ENCODE data around the gene AQP2. TPM values are rescaled to one million over a fixed set of nuclear protein-coding genes. Genes with fewer than 3 reads are reported as not detected.

The AQP2 gene
- polyA plus RNA-seq, 1 donor: 0.01 TPM

GRCh38 chr12:49970658-49971057, 20.1 kb downstream of the AQP2 start:
- no peak for DNase-seq
- Histone ChIP-seq H3K27ac (ENCODE audit: low read length) (no peak overlapping the region), H3K27me3 (ENCODE audit: control insufficient read depth, insufficient read depth, low read length) (peaks cover 39% of the 10 kb centered on the region), H3K4me3 (ENCODE audit: low read length) (no peak overlapping the region), H3K4me1 (ENCODE audit: control insufficient read depth, insufficient read depth, low read length) (peaks cover 31% of the 10 kb centered on the region), H3K9me3 (ENCODE audit: control insufficient read depth, low read depth, low read length) (peaks cover 4% of the 10 kb centered on the region), H3K36me3 (ENCODE audit: control insufficient read depth, insufficient read depth, low read length) (no peaks in the 10 kb centered on the region)
- WGBS (ENCODE audit: insufficient coverage, low lambda C conversion rate): 77% methylated on average over 4 of the region's 10 CpGs

- peaks cover 37% of the 10 kb centered on the region for H3K27me3 ChIP-seq (ENCODE audit: control insufficient read depth, insufficient read depth, low read length)
- DNase-seq: no peak
- H3K27ac ChIP-seq (ENCODE audit: low read length): no peak overlapping the region
- no CpG with 5 or more reads among the region's 6 CpGs for WGBS (ENCODE audit: insufficient coverage, low lambda C conversion rate)
- peaks cover 4% of the 10 kb centered on the region for H3K9me3 ChIP-seq (ENCODE audit: control insufficient read depth, low read depth, low read length)
- H3K4me3 ChIP-seq (ENCODE audit: low read length): no peak overlapping the region
- H3K4me1 ChIP-seq (ENCODE audit: control insufficient read depth, insufficient read depth, low read length): peaks cover 31% of the 10 kb centered on the region
- H3K36me3 ChIP-seq (ENCODE audit: control insufficient read depth, insufficient read depth, low read length): no peaks in the 10 kb centered on the region
Measured at GRCh38 chr12:49971141-49971540, 20.6 kb downstream of the AQP2 start.

- no CpG with 5 or more reads among the region's 9 CpGs for WGBS (ENCODE audit: insufficient coverage, low lambda C conversion rate)
- Histone ChIP-seq H3K4me3 (ENCODE audit: low read length) (no peak overlapping the region), H3K4me1 (ENCODE audit: control insufficient read depth, insufficient read depth, low read length) (peaks cover 29% of the 10 kb centered on the region), H3K9me3 (ENCODE audit: control insufficient read depth, low read depth, low read length) (peaks cover 4% of the 10 kb centered on the region), H3K27me3 (ENCODE audit: control insufficient read depth, insufficient read depth, low read length) (peaks cover 30% of the 10 kb centered on the region), H3K27ac (ENCODE audit: low read length) (no peak overlapping the region), H3K36me3 (ENCODE audit: control insufficient read depth, insufficient read depth, low read length) (no peaks in the 10 kb centered on the region)
- DNase-seq: no peak
Measured at GRCh38 chr12:49972129-49972528, 21.6 kb downstream of the AQP2 start.

- H3K27ac ChIP-seq (ENCODE audit: low read length): no peak within 1 kb of the TSS
- peaks cover 24% of the 10 kb centered on the region for H3K4me1 ChIP-seq (ENCODE audit: control insufficient read depth, insufficient read depth, low read length)
- no peak within 1 kb of the TSS for H3K4me3 ChIP-seq (ENCODE audit: low read length)
- no peak for DNase-seq
- peaks cover 4% of the 10 kb centered on the region for H3K9me3 ChIP-seq (ENCODE audit: control insufficient read depth, low read depth, low read length)
- H3K36me3 ChIP-seq (ENCODE audit: control insufficient read depth, insufficient read depth, low read length): no peaks in the 10 kb centered on the region
- no CpG with 5 or more reads among the region's 18 CpGs for WGBS (ENCODE audit: insufficient coverage, low lambda C conversion rate)
- peaks cover 27% of the 10 kb centered on the region for H3K27me3 ChIP-seq (ENCODE audit: control insufficient read depth, insufficient read depth, low read length)
Measured at GRCh38 chr12:49972641-49973360, 22.3 kb downstream of the AQP2 start, which contains the start of gene AQP6. TSS of gene AQP6 (plus strand) at chr12:49972947. CDS start at chr12:49973174, 227 bp downstream.

DNA sequence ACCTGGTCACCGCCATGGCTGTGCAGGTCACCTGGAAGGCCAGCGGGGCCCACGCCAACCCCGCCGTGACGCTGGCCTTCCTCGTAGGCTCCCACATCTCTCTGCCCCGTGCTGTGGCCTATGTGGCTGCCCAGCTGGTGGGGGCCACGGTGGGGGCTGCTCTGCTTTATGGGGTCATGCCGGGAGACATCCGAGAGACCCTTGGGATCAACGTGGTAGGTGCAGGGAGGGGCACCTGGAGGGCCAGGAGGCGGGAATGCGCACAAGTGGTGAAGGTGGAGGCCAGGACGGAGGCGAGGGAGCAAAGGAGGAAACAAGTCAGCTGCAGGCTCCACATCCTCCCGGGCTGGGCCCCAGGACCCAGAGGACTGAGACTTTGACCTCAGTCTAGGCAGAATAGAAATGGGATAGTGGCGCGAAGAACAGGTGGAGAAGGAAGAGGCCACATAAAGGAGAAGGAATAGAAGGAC, 22.9 kb downstream of the AQP2 start:
- H3K27me3 ChIP-seq (ENCODE audit: control insufficient read depth, insufficient read depth, low read length): peaks cover 23% of the 10 kb centered on the region
- DNase-seq: peak in 1 of 2 donors; percentile 76
- H3K4me1 ChIP-seq (ENCODE audit: control insufficient read depth, insufficient read depth, low read length): peaks cover 24% of the 10 kb centered on the region
- no peak overlapping the region for H3K4me3 ChIP-seq (ENCODE audit: low read length)
- no peaks in the 10 kb centered on the region for H3K36me3 ChIP-seq (ENCODE audit: control insufficient read depth, insufficient read depth, low read length)
- WGBS (ENCODE audit: insufficient coverage, low lambda C conversion rate): 44% methylated on average over 2 of the region's 19 CpGs
- peaks cover 4% of the 10 kb centered on the region for H3K9me3 ChIP-seq (ENCODE audit: control insufficient read depth, low read depth, low read length)
- H3K27ac ChIP-seq (ENCODE audit: low read length): no peak overlapping the region

DNA sequence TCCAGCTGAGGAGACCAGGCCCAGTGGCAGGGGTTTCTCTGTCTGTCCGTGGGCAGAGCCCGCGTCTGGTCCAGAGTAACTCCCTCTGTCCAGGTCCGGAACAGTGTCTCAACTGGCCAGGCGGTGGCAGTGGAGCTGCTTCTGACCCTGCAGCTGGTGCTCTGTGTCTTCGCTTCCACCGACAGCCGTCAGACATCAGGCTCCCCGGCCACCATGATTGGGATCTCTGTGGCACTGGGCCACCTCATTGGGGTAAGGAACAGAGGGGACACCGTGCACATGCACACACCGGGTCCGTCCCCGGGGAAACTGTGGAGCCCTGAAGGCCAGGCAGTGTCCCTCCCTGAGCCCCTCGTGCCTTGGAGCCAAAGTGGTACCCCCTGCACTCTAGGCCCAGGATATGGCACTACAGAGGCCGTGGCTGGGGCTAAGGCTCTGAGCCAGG, 23.7 kb downstream of the AQP2 start:
- peaks cover 4% of the 10 kb centered on the region for H3K9me3 ChIP-seq (ENCODE audit: control insufficient read depth, low read depth, low read length)
- H3K27me3 ChIP-seq (ENCODE audit: control insufficient read depth, insufficient read depth, low read length): peaks cover 15% of the 10 kb centered on the region
- DNase-seq: peak in 1 of 2 donors; percentile 50
- WGBS (ENCODE audit: insufficient coverage, low lambda C conversion rate): no CpG with 5 or more reads among the region's 15 CpGs
- H3K36me3 ChIP-seq (ENCODE audit: control insufficient read depth, insufficient read depth, low read length): no peaks in the 10 kb centered on the region
- no peak overlapping the region for H3K27ac ChIP-seq (ENCODE audit: low read length)
- H3K4me3 ChIP-seq (ENCODE audit: low read length): no peak overlapping the region
- H3K4me1 ChIP-seq (ENCODE audit: control insufficient read depth, insufficient read depth, low read length): peaks cover 24% of the 10 kb centered on the region

- WGBS (ENCODE audit: insufficient coverage, low lambda C conversion rate): no CpG with 5 or more reads among the region's 8 CpGs
- Histone ChIP-seq H3K4me3 (ENCODE audit: low read length) (no peak overlapping the region), H3K27me3 (ENCODE audit: control insufficient read depth, insufficient read depth, low read length) (peaks cover 15% of the 10 kb centered on the region), H3K9me3 (ENCODE audit: control insufficient read depth, low read depth, low read length) (peaks cover 4% of the 10 kb centered on the region), H3K4me1 (ENCODE audit: control insufficient read depth, insufficient read depth, low read length) (peaks cover 24% of the 10 kb centered on the region), H3K36me3 (ENCODE audit: control insufficient read depth, insufficient read depth, low read length) (no peaks in the 10 kb centered on the region), H3K27ac (ENCODE audit: low read length) (no peak overlapping the region)
- no peak for DNase-seq
Measured at GRCh38 chr12:49974677-49975317, 24.3 kb downstream of the AQP2 start.

GRCh38 chr12:49975318-49975761, 24.8 kb downstream of the AQP2 start:
- no peak overlapping the region for H3K27ac ChIP-seq (ENCODE audit: low read length)
- DNase-seq: peak in 1 of 2 donors; percentile 50
- H3K36me3 ChIP-seq (ENCODE audit: control insufficient read depth, insufficient read depth, low read length): no peaks in the 10 kb centered on the region
- no CpG with 5 or more reads among the region's 17 CpGs for WGBS (ENCODE audit: insufficient coverage, low lambda C conversion rate)
- peaks cover 11% of the 10 kb centered on the region for H3K27me3 ChIP-seq (ENCODE audit: control insufficient read depth, insufficient read depth, low read length)
- no peak overlapping the region for H3K4me3 ChIP-seq (ENCODE audit: low read length)
- H3K4me1 ChIP-seq (ENCODE audit: control insufficient read depth, insufficient read depth, low read length): peaks cover 24% of the 10 kb centered on the region
- H3K9me3 ChIP-seq (ENCODE audit: control insufficient read depth, low read depth, low read length): peaks cover 4% of the 10 kb centered on the region

DNA sequence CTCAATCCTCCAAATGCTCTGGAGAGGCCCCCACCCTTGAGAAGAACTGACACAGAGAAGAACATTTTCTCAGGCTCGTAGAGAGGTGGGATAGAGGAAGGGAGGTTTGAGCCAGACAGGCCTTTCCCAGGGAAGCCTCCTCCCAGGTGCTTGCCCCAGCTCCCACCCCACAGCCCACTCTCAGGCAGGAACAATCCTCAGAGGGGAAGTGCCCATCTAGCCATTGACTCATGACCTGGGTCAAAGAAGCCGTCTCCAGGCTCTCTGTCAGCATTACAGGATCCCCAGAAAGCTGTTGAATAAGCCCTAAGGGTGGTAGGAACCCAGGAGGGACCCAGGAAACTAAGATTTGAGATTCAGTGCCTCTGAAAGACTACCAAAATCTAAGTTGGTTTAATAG, 26.0 kb downstream of the AQP2 start:
- peaks cover 24% of the 10 kb centered on the region for H3K4me1 ChIP-seq (ENCODE audit: control insufficient read depth, insufficient read depth, low read length)
- no peak overlapping the region for H3K27ac ChIP-seq (ENCODE audit: low read length)
- peaks cover 4% of the 10 kb centered on the region for H3K9me3 ChIP-seq (ENCODE audit: control insufficient read depth, low read depth, low read length)
- H3K4me3 ChIP-seq (ENCODE audit: low read length): no peak overlapping the region
- H3K36me3 ChIP-seq (ENCODE audit: control insufficient read depth, insufficient read depth, low read length): no peaks in the 10 kb centered on the region
- peaks cover 6% of the 10 kb centered on the region for H3K27me3 ChIP-seq (ENCODE audit: control insufficient read depth, insufficient read depth, low read length)
- WGBS (ENCODE audit: insufficient coverage, low lambda C conversion rate): no CpG with 5 or more reads among the region's 2 CpGs
- DNase-seq: no peak

- DNase-seq: peak in 1 of 2 donors; percentile 58
- Histone ChIP-seq H3K9me3 (ENCODE audit: control insufficient read depth, low read depth, low read length) (peaks cover 2% of the 10 kb centered on the region), H3K27me3 (ENCODE audit: control insufficient read depth, insufficient read depth, low read length) (peaks cover 4% of the 10 kb centered on the region), H3K4me3 (ENCODE audit: low read length) (no peak overlapping the region), H3K27ac (ENCODE audit: low read length) (peak overlapping the region; percentile 34), H3K36me3 (ENCODE audit: control insufficient read depth, insufficient read depth, low read length) (no peaks in the 10 kb centered on the region), H3K4me1 (ENCODE audit: control insufficient read depth, insufficient read depth, low read length) (peaks cover 23% of the 10 kb centered on the region)
- no CpG with 5 or more reads among the region's 4 CpGs for WGBS (ENCODE audit: insufficient coverage, low lambda C conversion rate)
Measured at GRCh38 chr12:49978125-49978524, 27.6 kb downstream of the AQP2 start.
